Measurements from ENCODE around the gene ERP27.

The ERP27 gene

GRCh38 chr12:14927267-14927666 lies 11.1 kb downstream of the ERP27 start:
- Histone ChIP-seq H3K27ac (ENCODE audit: insufficient read depth, low read depth, low read length, poor library complexity, severe bottlenecking) (no peak overlapping the region), H3K4me1 (ENCODE audit: control insufficient read depth, insufficient read depth, low read length) (no peaks in the 10 kb centered on the region), H3K9me3 (ENCODE audit: control insufficient read depth, low read length) (no peaks in the 10 kb centered on the region), H3K27me3 (ENCODE audit: control insufficient read depth, insufficient read depth, low read length, poor library complexity, severe bottlenecking) (no peaks in the 10 kb centered on the region), H3K36me3 (ENCODE audit: control insufficient read depth, insufficient read depth, low read length) (no peaks in the 10 kb centered on the region), H3K4me3 (ENCODE audit: insufficient read depth, low read depth, low read length) (no peak overlapping the region)
- WGBS, 2 experiments: 89 to 92% methylated on average over 1 of the region's 3 CpGs

GRCh38 chr12:14924541-14924940 lies 13.8 kb downstream of the ERP27 start:
- no peaks in the 10 kb centered on the region for H3K4me1 ChIP-seq (ENCODE audit: control insufficient read depth, insufficient read depth, low read length)
- no peak overlapping the region for H3K27ac ChIP-seq (ENCODE audit: insufficient read depth, low read depth, low read length, poor library complexity, severe bottlenecking)
- WGBS, 2 experiments: 85 to 95% methylated on average over 3 of the region's 3 CpGs
- no peak overlapping the region for H3K4me3 ChIP-seq (ENCODE audit: insufficient read depth, low read depth, low read length)
- H3K9me3 ChIP-seq (ENCODE audit: control insufficient read depth, low read length): no peaks in the 10 kb centered on the region
- no peaks in the 10 kb centered on the region for H3K36me3 ChIP-seq (ENCODE audit: control insufficient read depth, insufficient read depth, low read length)
- H3K27me3 ChIP-seq (ENCODE audit: control insufficient read depth, insufficient read depth, low read length, poor library complexity, severe bottlenecking): no peaks in the 10 kb centered on the region

- no peaks in the 10 kb centered on the region for H3K4me1 ChIP-seq (ENCODE audit: control insufficient read depth, insufficient read depth, low read length)
- no peaks in the 10 kb centered on the region for H3K27me3 ChIP-seq (ENCODE audit: control insufficient read depth, insufficient read depth, low read length, poor library complexity, severe bottlenecking)
- 94 to 100% methylated on average over 2 of the region's 2 CpGs for WGBS, 2 experiments
These were observed 14.4 kb downstream of the ERP27 start for GRCh38 chr12:14923944-14924343.

GRCh38 chr12:14921218-14921617 lies 17.1 kb downstream of the ERP27 start:
- Histone ChIP-seq H3K27me3 (ENCODE audit: control insufficient read depth, insufficient read depth, low read length, poor library complexity, severe bottlenecking) (no peaks in the 10 kb centered on the region), H3K9me3 (ENCODE audit: control insufficient read depth, low read length) (no peaks in the 10 kb centered on the region), H3K27ac (ENCODE audit: insufficient read depth, low read depth, low read length, poor library complexity, severe bottlenecking) (no peak overlapping the region), H3K36me3 (ENCODE audit: control insufficient read depth, insufficient read depth, low read length) (no peaks in the 10 kb centered on the region), H3K4me1 (ENCODE audit: control insufficient read depth, insufficient read depth, low read length) (no peaks in the 10 kb centered on the region), H3K4me3 (ENCODE audit: insufficient read depth, low read depth, low read length) (no peak overlapping the region)
- 94 to 96% methylated on average over 2 of the region's 2 CpGs for WGBS, 2 experiments

More at GRCh38 chr12:14923944-14924343, 14.4 kb downstream of the ERP27 start:
- no peak overlapping the region for H3K4me3 ChIP-seq (ENCODE audit: insufficient read depth, low read depth, low read length)
- no peaks in the 10 kb centered on the region for H3K36me3 ChIP-seq (ENCODE audit: control insufficient read depth, insufficient read depth, low read length)
- no peak overlapping the region for H3K27ac ChIP-seq (ENCODE audit: insufficient read depth, low read depth, low read length, poor library complexity, severe bottlenecking)
- H3K9me3 ChIP-seq (ENCODE audit: control insufficient read depth, low read length): no peaks in the 10 kb centered on the region

- no peak overlapping the region for H3K4me3 ChIP-seq (ENCODE audit: insufficient read depth, low read depth, low read length)
- H3K9me3 ChIP-seq (ENCODE audit: control insufficient read depth, low read length): no peaks in the 10 kb centered on the region
- no peaks in the 10 kb centered on the region for H3K27me3 ChIP-seq (ENCODE audit: control insufficient read depth, insufficient read depth, low read length, poor library complexity, severe bottlenecking)
- no peaks in the 10 kb centered on the region for H3K4me1 ChIP-seq (ENCODE audit: control insufficient read depth, insufficient read depth, low read length)
- WGBS, 2 experiments: 85 to 86% methylated on average over 7 of the region's 7 CpGs
- no peak overlapping the region for H3K27ac ChIP-seq (ENCODE audit: insufficient read depth, low read depth, low read length, poor library complexity, severe bottlenecking)
- H3K36me3 ChIP-seq (ENCODE audit: control insufficient read depth, insufficient read depth, low read length): no peaks in the 10 kb centered on the region
These were observed 17.7 kb downstream of the ERP27 start for GRCh38 chr12:14920475-14921126.

GRCh38 chr12:14919455-14919854 lies 18.9 kb downstream of the ERP27 start:
- no peaks in the 10 kb centered on the region for H3K36me3 ChIP-seq (ENCODE audit: control insufficient read depth, insufficient read depth, low read length)
- no peaks in the 10 kb centered on the region for H3K27me3 ChIP-seq (ENCODE audit: control insufficient read depth, insufficient read depth, low read length, poor library complexity, severe bottlenecking)
- no peaks in the 10 kb centered on the region for H3K4me1 ChIP-seq (ENCODE audit: control insufficient read depth, insufficient read depth, low read length)
- H3K4me3 ChIP-seq (ENCODE audit: insufficient read depth, low read depth, low read length): no peak overlapping the region
- H3K27ac ChIP-seq (ENCODE audit: insufficient read depth, low read depth, low read length, poor library complexity, severe bottlenecking): no peak overlapping the region
- H3K9me3 ChIP-seq (ENCODE audit: control insufficient read depth, low read length): no peaks in the 10 kb centered on the region

GRCh38 chr12:14915736-14916135 lies 22.6 kb downstream of the ERP27 start:
- 100% methylated on average over 1 to 2 of the region's 2 CpGs for WGBS, 2 experiments
- H3K4me3 ChIP-seq (ENCODE audit: insufficient read depth, low read depth, low read length): no peak overlapping the region
- no peaks in the 10 kb centered on the region for H3K9me3 ChIP-seq (ENCODE audit: control insufficient read depth, low read length)
- no peaks in the 10 kb centered on the region for H3K36me3 ChIP-seq (ENCODE audit: control insufficient read depth, insufficient read depth, low read length)
- no peaks in the 10 kb centered on the region for H3K27me3 ChIP-seq (ENCODE audit: control insufficient read depth, insufficient read depth, low read length, poor library complexity, severe bottlenecking)
- no peaks in the 10 kb centered on the region for H3K4me1 ChIP-seq (ENCODE audit: control insufficient read depth, insufficient read depth, low read length)
- no peak overlapping the region for H3K27ac ChIP-seq (ENCODE audit: insufficient read depth, low read depth, low read length, poor library complexity, severe bottlenecking)

- H3K4me3 ChIP-seq (ENCODE audit: insufficient read depth, low read depth, low read length): no peak overlapping the region
- no peaks in the 10 kb centered on the region for H3K27me3 ChIP-seq (ENCODE audit: control insufficient read depth, insufficient read depth, low read length, poor library complexity, severe bottlenecking)
- H3K4me1 ChIP-seq (ENCODE audit: control insufficient read depth, insufficient read depth, low read length): no peaks in the 10 kb centered on the region
- no peaks in the 10 kb centered on the region for H3K9me3 ChIP-seq (ENCODE audit: control insufficient read depth, low read length)
- no peaks in the 10 kb centered on the region for H3K36me3 ChIP-seq (ENCODE audit: control insufficient read depth, insufficient read depth, low read length)
- WGBS, 2 experiments: 90 to 94% methylated on average over 4 of the region's 4 CpGs
- no peak overlapping the region for H3K27ac ChIP-seq (ENCODE audit: insufficient read depth, low read depth, low read length, poor library complexity, severe bottlenecking)
These were observed 25.0 kb downstream of the ERP27 start for GRCh38 chr12:14913381-14913781.

GRCh38 chr12:14911131-14911530 lies 27.2 kb downstream of the ERP27 start:
- no peaks in the 10 kb centered on the region for H3K27me3 ChIP-seq (ENCODE audit: control insufficient read depth, insufficient read depth, low read length, poor library complexity, severe bottlenecking)
- H3K36me3 ChIP-seq (ENCODE audit: control insufficient read depth, insufficient read depth, low read length): no peaks in the 10 kb centered on the region
- no peaks in the 10 kb centered on the region for H3K9me3 ChIP-seq (ENCODE audit: control insufficient read depth, low read length)
- H3K4me1 ChIP-seq (ENCODE audit: control insufficient read depth, insufficient read depth, low read length): no peaks in the 10 kb centered on the region
- no peak overlapping the region for H3K4me3 ChIP-seq (ENCODE audit: insufficient read depth, low read depth, low read length)
- 92 to 98% methylated on average over 2 of the region's 2 CpGs for WGBS, 2 experiments
- no peak overlapping the region for H3K27ac ChIP-seq (ENCODE audit: insufficient read depth, low read depth, low read length, poor library complexity, severe bottlenecking)

GRCh38 chr12:14910090-14910915 lies 28.0 kb downstream of the ERP27 start:
- H3K9me3 ChIP-seq (ENCODE audit: control insufficient read depth, low read length): no peaks in the 10 kb centered on the region
- WGBS, 2 experiments: 83 to 87% methylated on average over 5 of the region's 5 CpGs
- no peaks in the 10 kb centered on the region for H3K27me3 ChIP-seq (ENCODE audit: control insufficient read depth, insufficient read depth, low read length, poor library complexity, severe bottlenecking)
- H3K27ac ChIP-seq (ENCODE audit: insufficient read depth, low read depth, low read length, poor library complexity, severe bottlenecking): no peak overlapping the region
- no peaks in the 10 kb centered on the region for H3K4me1 ChIP-seq (ENCODE audit: control insufficient read depth, insufficient read depth, low read length)
- no peaks in the 10 kb centered on the region for H3K36me3 ChIP-seq (ENCODE audit: control insufficient read depth, insufficient read depth, low read length)
- no peak overlapping the region for H3K4me3 ChIP-seq (ENCODE audit: insufficient read depth, low read depth, low read length)
